ENCODE results near the gene CEACAM5. TPM values are rescaled to one million over a fixed set of nuclear protein-coding genes. Genes with fewer than 3 reads are reported as not detected.
A peak's percentile ranks its signal among the peaks of the same experiment; 100 is the strongest.
"Not testable (repeated sequence)": the region's sequence is repeated elsewhere in the genome, so short reads cannot be mapped to it uniquely, and the experiment has no call there.

CEACAM5 gene
- total RNA-seq, 1 experiment from 2014 or later = not detected

DNA sequence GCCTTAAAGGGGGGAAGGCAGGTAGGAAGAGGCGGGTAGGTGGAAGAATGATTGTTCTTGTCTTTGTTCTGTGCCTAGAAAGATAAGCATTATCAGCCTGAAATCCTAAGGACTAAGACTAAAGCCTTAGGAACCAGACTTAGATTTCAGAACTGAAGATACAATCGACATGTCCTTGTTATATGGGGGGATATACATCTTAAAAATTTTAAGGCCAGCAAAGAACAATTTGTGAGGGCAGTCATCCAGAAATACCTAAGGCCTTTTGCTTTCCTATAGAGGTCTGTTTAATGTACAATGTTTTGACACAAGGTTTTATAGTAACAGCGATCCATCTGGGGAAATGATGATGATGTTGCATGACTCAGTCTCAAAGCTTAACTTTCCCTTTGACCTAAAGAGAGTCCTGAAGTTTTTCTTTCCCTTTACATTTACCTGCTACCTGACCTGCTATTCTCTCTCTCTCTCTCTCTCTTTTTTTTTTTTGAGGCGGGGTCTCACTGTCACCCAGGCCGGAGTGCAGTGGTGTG is 26.7 kb downstream of the CEACAM5 start:
- no peak for DNase-seq (ENCODE audit: extremely low read depth, low read depth)

DNA sequence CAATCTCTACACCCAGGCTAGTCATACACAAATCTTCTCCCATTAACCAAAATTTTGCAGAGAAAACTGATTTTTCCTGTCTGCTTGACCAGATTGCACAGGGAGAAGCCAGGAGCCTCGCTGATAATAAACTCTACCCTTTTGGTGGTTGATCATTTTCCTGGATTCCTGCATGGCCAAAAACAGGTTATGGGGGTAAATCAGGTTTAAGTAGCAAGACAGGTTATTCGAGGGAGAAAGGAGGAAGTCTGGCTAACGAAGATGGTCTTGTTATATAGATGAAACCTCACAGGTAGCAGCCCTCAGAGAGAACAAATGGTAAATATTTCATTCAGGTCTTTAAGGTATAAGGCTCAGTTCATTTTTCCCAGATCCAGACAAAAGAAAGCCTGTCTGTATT is 30.9 kb downstream of the CEACAM5 start:
- DNase-seq (ENCODE audit: extremely low read depth, low read depth) = no peak

- no peak for DNase-seq (ENCODE audit: extremely low read depth, low read depth)
These were observed 32.2 kb downstream of the CEACAM5 start for GRCh38 chr19:41740415-41741243.

DNA sequence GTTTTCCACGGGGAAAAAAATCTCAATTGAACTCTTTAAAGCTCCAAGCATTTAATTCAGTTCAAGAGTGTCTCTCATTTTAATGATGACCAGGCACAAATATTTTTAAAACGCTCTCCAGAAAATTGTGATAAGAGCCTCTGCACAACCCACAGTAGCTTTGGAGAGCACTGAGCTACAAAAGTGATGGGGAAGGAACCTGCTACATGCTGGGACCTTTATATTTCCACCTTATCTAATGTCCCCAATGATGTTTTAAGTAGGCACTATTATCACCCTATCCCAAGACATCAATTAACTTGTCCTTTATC is 32.8 kb downstream of the CEACAM5 start:
- no peak for DNase-seq (ENCODE audit: extremely low read depth, low read depth)

DNA sequence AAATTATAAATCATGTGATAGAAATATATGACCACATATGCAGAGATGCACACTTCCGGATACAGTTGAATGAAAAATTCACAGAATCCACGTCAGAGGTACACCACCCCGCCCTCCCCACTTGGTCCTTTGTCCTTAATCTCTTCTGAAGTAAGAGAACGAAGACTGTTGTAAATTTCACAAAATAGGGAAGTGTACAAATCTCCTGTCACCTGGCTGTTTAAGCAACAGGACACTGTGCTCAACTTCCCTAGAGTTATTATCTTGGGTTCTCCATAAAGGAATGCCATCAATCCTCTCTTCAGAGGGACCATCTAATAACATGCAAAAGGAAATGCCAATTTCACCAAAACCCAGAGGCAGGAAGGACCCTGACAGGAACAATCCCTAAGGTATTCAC is 36.4 kb downstream of the CEACAM5 start:
- DNase-seq (ENCODE audit: extremely low read depth, low read depth) = no peak

DNA sequence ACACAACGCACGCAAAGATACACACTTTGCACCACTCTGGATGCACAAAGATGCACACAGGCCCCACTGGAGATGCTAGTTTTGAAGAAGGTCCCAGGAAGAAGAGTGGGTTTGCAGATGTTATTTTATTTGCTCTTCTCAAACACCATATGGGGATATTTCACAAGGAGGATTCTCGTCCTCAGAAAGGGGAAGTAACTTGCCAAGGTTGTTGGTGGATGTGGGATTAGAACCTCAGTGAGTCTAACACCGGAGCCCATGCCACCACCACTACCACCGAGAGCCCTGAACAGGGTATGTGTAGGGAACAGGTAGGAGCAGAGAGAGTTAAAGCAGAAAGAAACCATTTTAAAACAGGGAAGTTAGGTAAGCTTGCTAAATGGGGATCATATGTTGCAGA is 37.3 kb downstream of the CEACAM5 start:
- DNase-seq (ENCODE audit: extremely low read depth, low read depth) = no peak

- peak; percentile 32 for DNase-seq (ENCODE audit: extremely low read depth, low read depth)
These were observed 38.3 kb downstream of the CEACAM5 start for GRCh38 chr19:41746593-41747227.

- no peak for DNase-seq (ENCODE audit: extremely low read depth, low read depth)
These were observed 39.6 kb downstream of the CEACAM5 start for GRCh38 chr19:41748012-41748411.

DNA sequence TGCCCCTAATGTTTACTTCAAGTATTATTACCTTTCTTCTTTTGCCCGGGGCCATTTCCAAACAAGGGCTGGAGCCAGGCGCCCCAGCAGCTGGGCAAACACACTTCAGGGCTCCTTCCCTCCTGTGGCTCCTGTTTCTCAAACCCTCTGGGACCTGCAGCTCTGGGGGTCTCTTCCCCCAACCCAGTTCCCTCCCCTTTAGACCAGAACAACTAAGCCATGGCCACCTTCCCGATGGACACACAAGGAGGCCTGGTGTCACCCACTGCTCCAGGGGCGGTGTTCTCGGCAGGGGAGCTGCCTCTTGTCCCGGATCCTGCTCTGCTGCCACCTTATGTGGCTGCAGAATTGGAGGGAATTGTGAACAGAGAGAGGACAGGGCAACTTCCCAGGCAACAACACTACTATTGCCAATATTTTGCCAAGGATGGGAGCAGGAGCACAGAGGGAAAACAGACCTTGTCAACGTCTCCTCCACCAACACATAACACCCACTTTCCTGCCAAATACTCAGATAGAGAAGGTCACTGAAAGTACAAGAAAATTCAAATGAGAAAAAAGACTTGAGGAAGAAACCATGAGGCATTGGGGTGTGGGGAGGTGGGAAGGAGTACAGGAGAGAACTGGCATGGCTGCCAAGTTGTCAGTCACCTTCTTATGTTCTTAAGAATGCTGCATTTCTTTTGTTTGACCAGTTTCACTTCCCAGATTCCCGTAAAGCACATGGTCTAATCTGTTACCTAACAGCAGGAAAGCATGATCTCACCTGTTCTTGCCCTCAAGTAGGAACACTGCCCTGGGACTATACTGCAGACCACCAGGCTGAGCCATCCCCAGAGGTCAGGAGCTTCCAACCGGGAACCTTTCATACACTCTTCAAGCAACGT is 42.1 kb downstream of the CEACAM5 start:
- not testable (repeated sequence) for DNase-seq (ENCODE audit: extremely low read depth, low read depth)

DNA sequence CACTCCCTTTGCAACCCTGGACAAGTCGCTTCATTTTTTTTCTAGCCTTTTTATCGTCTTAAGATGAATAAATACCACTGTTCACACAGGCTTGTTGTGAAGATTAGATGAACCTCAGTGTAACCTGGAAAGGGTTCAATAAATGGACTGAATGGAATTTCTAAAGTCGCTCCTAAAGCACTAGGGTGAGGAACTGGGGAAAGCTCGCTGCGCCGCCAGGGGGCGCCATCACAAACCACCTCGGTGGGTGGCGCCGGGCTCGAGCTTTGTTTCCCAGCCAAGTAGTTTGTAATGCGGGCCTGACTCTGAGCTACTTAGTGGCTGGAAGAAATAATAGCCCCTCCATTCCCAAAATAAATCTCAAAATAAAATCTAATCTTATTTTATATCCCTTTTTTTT is 44.7 kb downstream of the CEACAM5 start:
- peak; percentile 14 for DNase-seq (ENCODE audit: extremely low read depth, low read depth)

- peak; percentile 32 for DNase-seq (ENCODE audit: extremely low read depth, low read depth)
These were observed 45.6 kb downstream of the CEACAM5 start for GRCh38 chr19:41753936-41754529.

DNA sequence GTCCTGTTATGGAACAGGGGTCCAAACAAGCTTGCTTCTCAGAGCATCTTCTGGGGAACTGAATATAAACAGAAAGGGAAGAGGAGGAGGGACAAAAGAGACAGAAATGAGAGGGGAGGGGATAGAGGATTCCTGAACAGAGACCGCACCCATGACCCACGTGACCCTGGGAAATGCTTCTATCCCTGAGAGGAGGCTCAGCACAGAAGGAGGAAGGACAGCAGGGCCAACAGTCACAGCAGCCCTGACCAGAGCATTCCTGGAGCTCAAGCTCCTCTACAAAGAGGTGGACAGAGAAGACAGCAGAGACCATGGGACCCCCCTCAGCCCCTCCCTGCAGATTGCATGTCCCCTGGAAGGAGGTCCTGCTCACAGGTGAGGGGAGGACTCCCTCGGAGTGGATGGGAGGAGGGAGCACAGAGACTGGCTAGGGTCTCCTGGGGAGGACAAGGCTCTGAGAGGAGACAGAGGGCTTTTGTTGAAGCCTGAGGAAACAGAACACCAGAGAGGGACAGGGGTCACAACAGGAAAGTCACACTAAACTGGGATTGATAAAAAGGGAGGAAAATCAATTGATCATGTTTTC is 47.0 kb downstream of the CEACAM5 start, which contains the start of gene CEACAM6:
TSS of gene CEACAM6 (plus strand) at position 203 of the 586 bp plus-strand sequence. CDS start at position 312, 109 bp downstream.
- DNase-seq (ENCODE audit: extremely low read depth, low read depth) = no peak

DNA sequence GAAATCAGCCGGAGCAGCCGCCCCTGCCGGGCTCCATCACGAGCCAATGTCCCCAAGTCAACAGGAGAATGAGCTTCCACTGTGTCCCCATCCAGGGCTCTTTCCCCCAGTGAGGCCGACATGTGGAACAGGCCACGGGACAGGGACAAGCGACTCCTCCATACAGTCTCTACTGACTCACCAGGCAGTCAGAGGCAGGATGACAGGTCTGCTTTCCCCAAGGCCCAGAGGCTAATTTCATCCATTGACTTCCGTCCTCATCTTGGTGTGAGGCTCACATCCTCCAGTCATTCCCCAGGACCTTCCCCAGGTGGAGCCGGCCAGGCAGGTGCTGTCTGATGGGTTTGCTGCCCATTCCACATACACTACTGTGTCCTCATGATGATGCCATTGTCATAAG is 50.4 kb downstream of the CEACAM5 start:
- no peak for DNase-seq (ENCODE audit: extremely low read depth, low read depth)

DNA sequence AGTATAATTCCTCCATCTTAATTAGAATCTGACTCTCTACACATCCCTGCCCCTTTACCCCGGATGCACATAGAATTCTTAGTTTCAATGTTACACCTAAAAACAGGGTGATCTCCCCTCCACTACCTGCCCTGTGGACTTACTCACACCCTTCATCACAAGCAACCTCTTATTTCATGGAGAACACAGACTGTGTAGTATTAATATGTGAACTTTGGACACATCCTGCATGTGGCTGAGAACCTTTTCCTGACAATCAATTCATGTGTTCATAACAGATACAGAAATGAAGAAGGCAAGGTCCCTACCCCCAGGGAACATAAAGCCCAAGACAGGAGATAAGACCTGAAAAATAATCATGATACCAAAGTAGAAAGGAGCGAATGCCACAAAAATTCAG is 58.7 kb downstream of the CEACAM5 start:
- no peak for DNase-seq (ENCODE audit: extremely low read depth, low read depth)

DNA sequence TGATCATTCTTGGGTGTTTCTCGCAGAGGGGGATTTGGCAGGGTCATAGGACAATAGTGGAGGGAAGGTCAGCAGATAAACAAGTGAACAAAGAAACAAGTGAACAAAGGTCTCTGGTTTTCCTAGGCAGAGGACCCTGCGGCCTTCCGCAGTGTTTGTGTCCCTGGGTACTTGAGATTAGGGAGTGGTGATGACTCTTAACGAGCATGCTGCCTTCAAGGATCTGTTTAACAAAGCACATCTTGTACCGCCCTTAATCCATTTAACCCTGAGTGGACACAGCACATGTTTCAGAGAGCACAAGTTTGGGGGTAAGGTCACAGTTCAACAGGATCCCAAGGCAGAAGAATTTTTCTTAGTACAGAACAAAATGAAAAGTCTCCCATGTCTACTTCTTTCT is 59.7 kb downstream of the CEACAM5 start:
- DNase-seq (ENCODE audit: extremely low read depth, low read depth) = not testable (repeated sequence)

DNA sequence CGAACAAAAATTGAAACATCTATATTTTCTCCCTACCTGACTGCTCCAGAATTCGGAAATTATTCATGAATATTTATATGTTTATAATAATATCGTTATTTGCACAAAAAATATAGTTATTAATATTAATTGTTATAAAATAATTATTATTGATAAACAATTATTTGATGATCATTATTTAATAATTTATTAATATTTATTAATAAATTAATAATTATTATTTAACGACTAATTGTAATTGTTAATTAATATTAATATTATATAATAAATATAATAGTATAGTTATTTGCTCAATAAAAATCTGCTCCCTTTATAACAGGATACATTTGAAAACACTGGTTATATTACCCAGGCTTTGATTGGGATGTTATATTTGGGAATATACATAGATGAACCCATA is 61.2 kb downstream of the CEACAM5 start:
- DNase-seq (ENCODE audit: extremely low read depth, low read depth) = no peak

DNA sequence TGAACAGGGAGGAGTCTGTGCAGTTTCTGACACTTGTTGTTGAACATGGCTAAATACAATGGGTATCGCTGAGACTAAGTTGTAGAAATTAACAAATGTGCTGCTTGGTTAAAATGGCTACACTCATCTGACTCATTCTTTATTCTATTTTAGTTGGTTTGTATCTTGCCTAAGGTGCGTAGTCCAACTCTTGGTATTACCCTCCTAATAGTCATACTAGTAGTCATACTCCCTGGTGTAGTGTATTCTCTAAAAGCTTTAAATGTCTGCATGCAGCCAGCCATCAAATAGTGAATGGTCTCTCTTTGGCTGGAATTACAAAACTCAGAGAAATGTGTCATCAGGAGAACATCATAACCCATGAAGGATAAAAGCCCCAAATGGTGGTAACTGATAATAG is 63.0 kb downstream of the CEACAM5 start:
- no peak for DNase-seq (ENCODE audit: extremely low read depth, low read depth)

DNA sequence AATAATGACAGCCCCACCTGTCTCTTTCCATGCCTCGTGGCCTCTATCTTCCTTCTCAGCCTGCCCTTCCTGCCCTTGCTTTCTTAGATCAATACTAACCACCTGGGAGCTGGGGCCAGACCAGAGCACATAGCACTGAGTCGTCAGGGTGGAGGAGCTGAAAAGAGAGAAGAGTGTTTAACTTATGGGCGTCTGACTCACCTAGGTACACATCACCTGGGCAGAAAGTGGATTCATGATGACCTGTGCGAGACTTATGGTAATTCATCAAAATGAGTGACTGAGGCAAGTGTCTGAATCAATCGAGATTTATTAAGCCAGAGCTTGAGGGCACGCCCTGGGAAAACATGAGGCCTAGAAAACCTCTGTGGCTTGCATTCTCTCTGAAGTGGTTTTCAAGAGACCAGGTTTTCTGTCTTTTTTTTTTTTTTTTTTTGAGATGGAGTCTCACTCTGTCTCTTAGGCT is 66.1 kb downstream of the CEACAM5 start:
- DNase-seq (ENCODE audit: extremely low read depth, low read depth) = no peak

DNA sequence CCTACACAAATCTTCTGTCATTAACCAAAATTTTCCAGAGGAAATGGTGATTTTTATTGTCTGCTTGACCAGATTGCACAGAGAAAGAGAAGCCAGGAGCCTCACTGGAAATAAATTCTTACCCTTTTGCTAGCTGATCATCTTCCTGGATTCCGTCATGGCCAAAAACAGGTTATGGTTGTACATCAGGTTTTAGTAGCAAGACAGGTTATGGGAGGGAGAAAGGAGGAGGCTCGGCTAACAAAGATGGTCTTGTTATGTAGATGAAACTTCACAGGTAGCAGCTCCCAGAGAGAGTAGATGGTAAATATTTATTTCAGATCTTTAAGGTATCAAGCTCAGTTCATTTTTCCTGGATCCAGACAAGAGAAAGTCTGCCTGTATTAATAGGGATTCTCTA is 68.3 kb downstream of the CEACAM5 start:
- DNase-seq (ENCODE audit: extremely low read depth, low read depth) = no peak

Measured in NCI-H460 (cell line).